Loucy (cell line): ENCODE data around the gene PCSK9.

Experiments
- H2AFZ ChIP-seq: fragments of 200-600 bp; sonication (generic); 2 replicates; pipeline ENCODE4 v1.6.0; 2016; ENCODE audit warnings: antibody characterized with exemption, mild to moderate bottlenecking, low read length, moderate library complexity
- H3F3A ChIP-seq: fragments of 200-600 bp; 2 replicates; pipeline ENCODE4 v1.6.0; 2016; ENCODE audit warnings: antibody characterized with exemption, low read depth, mild to moderate bottlenecking
- H3K27me3 ChIP-seq: fragments of 200-600 bp; sonication (generic); 2 replicates; pipeline ENCODE4 v1.6.1; 2014; ENCODE audit warnings: low read length, mild to moderate bottlenecking; ENCODE audit not compliant: insufficient read depth, poor library complexity, severe bottlenecking
- H3K36me3 ChIP-seq: fragments of 200-600 bp; sonication (generic); 2 replicates; pipeline ENCODE4 v1.6.1; 2016; ENCODE audit warnings: low read length; ENCODE audit not compliant: insufficient read depth
- H3K4me1 ChIP-seq: fragments of 200-600 bp; sonication (generic); 2 replicates; pipeline ENCODE4 v1.5.1; 2014; ENCODE audit warnings: low read length, mild to moderate bottlenecking; ENCODE audit not compliant: insufficient read depth, poor library complexity, severe bottlenecking
- H3K4me2 ChIP-seq: fragments of 200-600 bp; sonication (generic); 2 replicates; pipeline ENCODE4 v1.6.0; 2014; ENCODE audit warnings: antibody characterized with exemption, low read length, low read depth, mild to moderate bottlenecking; ENCODE audit not compliant: poor library complexity, severe bottlenecking
- H3K4me3 ChIP-seq: fragments of 200-600 bp; sonication (generic); 2 replicates; pipeline ENCODE4 v1.5.1; 2014; ENCODE audit warnings: low read length, mild to moderate bottlenecking, mixed read lengths; ENCODE audit not compliant: poor library complexity, severe bottlenecking
- H3K79me2 ChIP-seq: fragments of 200-600 bp; sonication (generic); 2 replicates; pipeline ENCODE4 v1.6.1; 2014; ENCODE audit warnings: low read length; ENCODE audit not compliant: insufficient read depth
- H3K9ac ChIP-seq: fragments of 200-600 bp; sonication (generic); 2 replicates; pipeline ENCODE4 v1.6.0; 2014; ENCODE audit warnings: mild to moderate bottlenecking, low read depth, low read length, moderate library complexity; ENCODE audit not compliant: poor library complexity, severe bottlenecking
- H3K9me2 ChIP-seq: fragments of 200-600 bp; sonication (generic); replicated peaks from 2 replicates; pipeline ENCODE4 v1.6.1; 2016; ENCODE audit warnings: low read depth, low read length, mixed read lengths
- H3K9me3 ChIP-seq: fragments of 200-600 bp; sonication (generic); 2 replicates; pipeline ENCODE4 v1.6.1; 2014; ENCODE audit warnings: mild to moderate bottlenecking, antibody characterized with exemption, low read length, low read depth; ENCODE audit not compliant: insufficient read depth
- H4K20me1 ChIP-seq: fragments of 200-600 bp; sonication (generic); 2 replicates; pipeline ENCODE4 v1.6.0; 2014; ENCODE audit warnings: antibody characterized with exemption, low read length, mild to moderate bottlenecking; ENCODE audit not compliant: insufficient read depth, poor library complexity, severe bottlenecking
- EZH2phosphoT487 ChIP-seq: fragments of 200-600 bp; IDR thresholded peaks from 2 replicates; pipeline ENCODE4 v1.6.1; 2018; ENCODE audit warnings: antibody characterized with exemption, mild to moderate bottlenecking, moderate library complexity, borderline replicate concordance
- TF ChIP-seq, protein P1 (sequence below): fragments of 200-600 bp; sonication (generic); conservative IDR thresholded peaks from 2 replicates; pipeline ENCODE4 v1.5.1; 2014; ENCODE audit warnings: mild to moderate bottlenecking, antibody characterized with exemption, low read length

PCSK9 gene

GRCh38 chr1:54995013-54995760 lies 44.2 kb upstream of the PCSK9 start:
- Histone ChIP-seq H3K79me2 (no peaks in the 10 kb centered on the region), H2AFZ (no peak overlapping the region), H3K27me3 (no peaks in the 10 kb centered on the region), H3K4me2 (no peak overlapping the region), H3K4me3 (no peak overlapping the region), H3F3A (no peaks in the 10 kb centered on the region), H3K9ac (no peak overlapping the region), H4K20me1 (no peaks in the 10 kb centered on the region), H3K4me1 (no peaks in the 10 kb centered on the region), H3K9me2 (no peaks in the 10 kb centered on the region), H3K9me3 (no peaks in the 10 kb centered on the region), H3K36me3 (no peaks in the 10 kb centered on the region)
- no peak for TF ChIP-seq EZH2phosphoT487
- TF ChIP-seq, protein P1, sequence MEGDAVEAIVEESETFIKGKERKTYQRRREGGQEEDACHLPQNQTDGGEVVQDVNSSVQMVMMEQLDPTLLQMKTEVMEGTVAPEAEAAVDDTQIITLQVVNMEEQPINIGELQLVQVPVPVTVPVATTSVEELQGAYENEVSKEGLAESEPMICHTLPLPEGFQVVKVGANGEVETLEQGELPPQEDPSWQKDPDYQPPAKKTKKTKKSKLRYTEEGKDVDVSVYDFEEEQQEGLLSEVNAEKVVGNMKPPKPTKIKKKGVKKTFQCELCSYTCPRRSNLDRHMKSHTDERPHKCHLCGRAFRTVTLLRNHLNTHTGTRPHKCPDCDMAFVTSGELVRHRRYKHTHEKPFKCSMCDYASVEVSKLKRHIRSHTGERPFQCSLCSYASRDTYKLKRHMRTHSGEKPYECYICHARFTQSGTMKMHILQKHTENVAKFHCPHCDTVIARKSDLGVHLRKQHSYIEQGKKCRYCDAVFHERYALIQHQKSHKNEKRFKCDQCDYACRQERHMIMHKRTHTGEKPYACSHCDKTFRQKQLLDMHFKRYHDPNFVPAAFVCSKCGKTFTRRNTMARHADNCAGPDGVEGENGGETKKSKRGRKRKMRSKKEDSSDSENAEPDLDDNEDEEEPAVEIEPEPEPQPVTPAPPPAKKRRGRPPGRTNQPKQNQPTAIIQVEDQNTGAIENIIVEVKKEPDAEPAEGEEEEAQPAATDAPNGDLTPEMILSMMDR, result no peak

- Histone ChIP-seq H3K4me3 (no peak overlapping the region), H3K4me2 (no peak overlapping the region), H3K79me2 (no peaks in the 10 kb centered on the region), H3K4me1 (no peaks in the 10 kb centered on the region), H3K9me2 (no peaks in the 10 kb centered on the region), H3F3A (no peaks in the 10 kb centered on the region), H4K20me1 (no peaks in the 10 kb centered on the region), H3K27me3 (no peaks in the 10 kb centered on the region), H2AFZ (no peak overlapping the region), H3K9ac (no peak overlapping the region), H3K9me3 (no peaks in the 10 kb centered on the region), H3K36me3 (no peaks in the 10 kb centered on the region)
- TF ChIP-seq, protein P1, result no peak
- no peak for TF ChIP-seq EZH2phosphoT487
Observed at GRCh38 chr1:54995835-54996234, 43.5 kb upstream of the PCSK9 start.

DNA sequence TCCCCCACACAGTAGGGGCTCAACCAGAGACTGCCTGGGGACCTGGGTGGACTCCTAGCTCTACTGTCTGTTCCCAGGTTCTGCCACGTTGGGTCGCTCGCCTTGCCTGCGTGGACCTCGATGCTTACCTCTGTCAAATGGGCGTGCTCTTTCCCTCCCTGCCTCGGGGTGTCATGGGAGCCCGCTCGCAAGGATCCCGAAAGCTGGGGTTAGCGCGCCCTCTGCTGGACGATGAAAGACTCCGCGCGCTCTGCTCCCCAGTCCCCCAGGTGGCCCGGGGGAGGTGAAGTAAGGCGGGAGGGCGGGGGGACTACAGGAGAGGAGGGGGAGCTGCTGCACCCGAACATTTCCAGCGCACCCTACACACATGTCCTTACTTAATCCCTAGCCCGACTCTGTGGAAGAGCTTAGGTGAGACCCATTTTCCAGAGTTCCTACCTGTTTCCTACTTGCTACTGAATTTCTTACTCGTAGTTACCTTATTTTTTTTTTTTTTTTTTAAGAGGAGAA lies 42.9 kb upstream of the PCSK9 start:
- Histone ChIP-seq H3K9ac (no peak overlapping the region), H3K9me2 (no peaks in the 10 kb centered on the region), H3K4me3 (no peak overlapping the region)

More for the DNA sequence above, 42.9 kb upstream of the PCSK9 start:
- Histone ChIP-seq H3K4me2 (no peak overlapping the region), H4K20me1 (no peaks in the 10 kb centered on the region), H3F3A (no peaks in the 10 kb centered on the region), H2AFZ (no peak overlapping the region), H3K4me1 (no peaks in the 10 kb centered on the region), H3K36me3 (no peaks in the 10 kb centered on the region), H3K9me3 (no peaks in the 10 kb centered on the region), H3K79me2 (no peaks in the 10 kb centered on the region), H3K27me3 (no peaks in the 10 kb centered on the region)
- TF ChIP-seq EZH2phosphoT487, result no peak
- TF ChIP-seq, protein P1, result peak; percentile 80
